ENCODE results near the gene ICAM1. TPM values are rescaled to one million over a fixed set of nuclear protein-coding genes. Genes with fewer than 3 reads are reported as not detected.
A peak's percentile ranks its signal among the peaks of the same experiment; 100 is the strongest.

Gene ICAM1
- total and polyA plus RNA-seq, 2 of the 13 experiments (the other 11 are each of a cell fraction or from before 2014, with no cell fraction given): 37.9 to 98.4 TPM

GRCh38 chr19:10295305-10295846 is 24.5 kb downstream of the ICAM1 start (continued):
- 0 out of 2 replicates have a peak, but pooled peaks have one; percentile 45 for TF ChIP-seq KDM2A (CRISPR knock-in tag; IDR thresholded peaks at IDR 0.05; ENCODE audit: borderline replicate concordance, low read depth)
- TF ChIP-seq ZNF772 (CRISPR knock-in tag; IDR thresholded peaks at IDR 0.05): no peak
- TF ChIP-seq ZMYM2 (CRISPR knock-in tag; IDR thresholded peaks at IDR 0.05): 0 out of 2 replicates have a peak, but pooled peaks have one; percentile 46
- no peak for TF ChIP-seq PBX2 (CRISPR knock-in tag; IDR thresholded peaks at IDR 0.05)
- TF ChIP-seq ZBTB7A (CRISPR knock-in tag; IDR thresholded peaks at IDR 0.05): no peak
- no peak for TF ChIP-seq ARID3A (IDR thresholded peaks at IDR 0.05; ENCODE audit: low read depth, low read length)
- no peak for TF ChIP-seq AGO2 (optimal IDR thresholded peaks at IDR 0.05; ENCODE audit: low read depth, low read length)
- TF ChIP-seq, protein P1, sequence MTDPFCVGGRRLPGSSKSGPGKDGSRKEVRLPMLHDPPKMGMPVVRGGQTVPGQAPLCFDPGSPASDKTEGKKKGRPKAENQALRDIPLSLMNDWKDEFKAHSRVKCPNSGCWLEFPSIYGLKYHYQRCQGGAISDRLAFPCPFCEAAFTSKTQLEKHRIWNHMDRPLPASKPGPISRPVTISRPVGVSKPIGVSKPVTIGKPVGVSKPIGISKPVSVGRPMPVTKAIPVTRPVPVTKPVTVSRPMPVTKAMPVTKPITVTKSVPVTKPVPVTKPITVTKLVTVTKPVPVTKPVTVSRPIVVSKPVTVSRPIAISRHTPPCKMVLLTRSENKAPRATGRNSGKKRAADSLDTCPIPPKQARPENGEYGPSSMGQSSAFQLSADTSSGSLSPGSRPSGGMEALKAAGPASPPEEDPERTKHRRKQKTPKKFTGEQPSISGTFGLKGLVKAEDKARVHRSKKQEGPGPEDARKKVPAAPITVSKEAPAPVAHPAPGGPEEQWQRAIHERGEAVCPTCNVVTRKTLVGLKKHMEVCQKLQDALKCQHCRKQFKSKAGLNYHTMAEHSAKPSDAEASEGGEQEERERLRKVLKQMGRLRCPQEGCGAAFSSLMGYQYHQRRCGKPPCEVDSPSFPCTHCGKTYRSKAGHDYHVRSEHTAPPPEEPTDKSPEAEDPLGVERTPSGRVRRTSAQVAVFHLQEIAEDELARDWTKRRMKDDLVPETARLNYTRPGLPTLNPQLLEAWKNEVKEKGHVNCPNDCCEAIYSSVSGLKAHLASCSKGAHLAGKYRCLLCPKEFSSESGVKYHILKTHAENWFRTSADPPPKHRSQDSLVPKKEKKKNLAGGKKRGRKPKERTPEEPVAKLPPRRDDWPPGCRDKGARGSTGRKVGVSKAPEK (CRISPR knock-in tag; IDR thresholded peaks at IDR 0.05; ENCODE audit: borderline replicate concordance): no peak
- no peak for TF ChIP-seq KDM5A (IDR thresholded peaks at IDR 0.05; ENCODE audit: borderline replicate concordance, low read length)
- TF ChIP-seq, protein P2, sequence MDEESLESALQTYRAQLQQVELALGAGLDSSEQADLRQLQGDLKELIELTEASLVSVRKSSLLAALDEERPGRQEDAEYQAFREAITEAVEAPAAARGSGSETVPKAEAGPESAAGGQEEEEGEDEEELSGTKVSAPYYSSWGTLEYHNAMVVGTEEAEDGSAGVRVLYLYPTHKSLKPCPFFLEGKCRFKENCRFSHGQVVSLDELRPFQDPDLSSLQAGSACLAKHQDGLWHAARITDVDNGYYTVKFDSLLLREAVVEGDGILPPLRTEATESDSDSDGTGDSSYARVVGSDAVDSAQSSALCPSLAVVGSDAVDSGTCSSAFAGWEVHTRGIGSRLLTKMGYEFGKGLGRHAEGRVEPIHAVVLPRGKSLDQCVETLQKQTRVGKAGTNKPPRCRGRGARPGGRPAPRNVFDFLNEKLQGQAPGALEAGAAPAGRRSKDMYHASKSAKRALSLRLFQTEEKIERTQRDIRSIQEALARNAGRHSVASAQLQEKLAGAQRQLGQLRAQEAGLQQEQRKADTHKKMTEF (CRISPR knock-in tag; IDR thresholded peaks at IDR 0.05): 0 out of 2 replicates have a peak, but pooled peaks have one; percentile 24
- TF ChIP-seq SRSF4 (IDR thresholded peaks at IDR 0.05; ENCODE audit: low read depth, low read length, poor library complexity, severe bottlenecking): no peak
- no peak for TF ChIP-seq ZBTB42 (CRISPR knock-in tag; IDR thresholded peaks at IDR 0.05)
- no peak for TF ChIP-seq ZNF75D (CRISPR knock-in tag; IDR thresholded peaks at IDR 0.05; ENCODE audit: borderline replicate concordance)
- TF ChIP-seq MXD3 (CRISPR knock-in tag; IDR thresholded peaks at IDR 0.05): no peak
- no peak for TF ChIP-seq GTF2F1 (IDR thresholded peaks at IDR 0.05; ENCODE audit: low read length)
- peak; percentile 94 for TF ChIP-seq PATZ1 (CRISPR knock-in tag; IDR thresholded peaks at IDR 0.05)
- TF ChIP-seq E2F5 (CRISPR knock-in tag; conservative IDR thresholded peaks at IDR 0.05): no peak
- no peak for TF ChIP-seq ZNF839 (CRISPR knock-in tag; IDR thresholded peaks at IDR 0.05; ENCODE audit: borderline replicate concordance)
- no peak; the same call in 1 of the 2 replicates for TF ChIP-seq ZNF768 (CRISPR knock-in tag; IDR thresholded peaks at IDR 0.05)

Measured in HepG2 (cell line).